ENCODE results near the gene AZU1. TPM values are rescaled to one million over a fixed set of nuclear protein-coding genes. Genes with fewer than 3 reads are reported as not detected.

The AZU1 gene
- total RNA-seq, 1 experiment from 2014 or later: 1.6 TPM

GRCh38 chr19:852136-853013, 24.7 kb downstream of the AZU1 start, which contains the start of gene ELANE:
Gene ELANE, plus strand, starts transcription at chr19:852303. Its CDS starts 26 bp downstream, at chr19:852329.
- Histone ChIP-seq H3K14ac (ENCODE audit: insufficient read depth, low read length) (no peak within 1 kb of the TSS), H3T11ph (ENCODE audit: low read length) (no peak within 1 kb of the TSS), H2BK120ac (ENCODE audit: low read depth, low read length, poor library complexity, severe bottlenecking) (no peak within 1 kb of the TSS), H3K79me1 (ENCODE audit: insufficient read depth, low read depth, low read length, poor library complexity, severe bottlenecking) (no peaks in the 10 kb centered on the region), H3K56ac (ENCODE audit: insufficient read length, low read depth, low read length) (no peak within 1 kb of the TSS), H3K23ac (ENCODE audit: insufficient read length, low read depth, low read length) (no peak within 1 kb of the TSS), H4K8ac (replicated peaks; ENCODE audit: insufficient read length, low read depth, low read length) (no peak within 1 kb of the TSS), H3K27ac (ENCODE audit: insufficient read length, low read depth, low read length) (no peak within 1 kb of the TSS), H3K9ac (ENCODE audit: extremely low read depth, insufficient read length, low read length) (no peak within 1 kb of the TSS), H3K4ac (ENCODE audit: low read depth, low read length) (no peak within 1 kb of the TSS), H3K9me3 (ENCODE audit: control insufficient read depth, low read depth, low read length) (no peaks in the 10 kb centered on the region), H3K79me2 (ENCODE audit: insufficient read depth, low read length) (no peaks in the 10 kb centered on the region), H2AK5ac (ENCODE audit: insufficient read length, low read length) (no peak within 1 kb of the TSS), H2BK20ac (ENCODE audit: low read depth, low read length, poor library complexity, severe bottlenecking) (no peak within 1 kb of the TSS), H3K4me1 (ENCODE audit: insufficient read depth, low read length) (no peaks in the 10 kb centered on the region), H3K27me3 (ENCODE audit: insufficient read depth, low read length) (no peaks in the 10 kb centered on the region), H3K18ac (ENCODE audit: insufficient read length, low read depth, low read length) (no peak within 1 kb of the TSS), H2BK12ac (ENCODE audit: insufficient read length, low read depth, low read length) (no peak within 1 kb of the TSS), H2AFZ (ENCODE audit: low read length) (no peak within 1 kb of the TSS), H4K20me1 (ENCODE audit: control insufficient read depth, insufficient read depth, insufficient read length) (no peaks in the 10 kb centered on the region), H2BK15ac (ENCODE audit: low read depth, low read length) (no peak within 1 kb of the TSS; the same call in 1 of the 2 replicates), H4K5ac (ENCODE audit: insufficient read length, low read depth, low read length) (no peak within 1 kb of the TSS), H2BK5ac (ENCODE audit: insufficient read length, low read length) (no peak within 1 kb of the TSS), H3K23me2 (ENCODE audit: insufficient read length, low read depth, low read length, poor library complexity, severe bottlenecking) (no peaks in the 10 kb centered on the region), H3K4me2 (ENCODE audit: insufficient read depth, insufficient read length, low read length) (no peak within 1 kb of the TSS), H4K91ac (ENCODE audit: insufficient read length, low read depth, low read length) (no peak within 1 kb of the TSS)
- Mint-ChIP-seq H3K27me3 (ENCODE audit: low read depth) (peaks cover 17% of the 10 kb centered on the region), H3K9me3 (no peaks in the 10 kb centered on the region; a peak in 1 of 5 replicates), H3K27ac (no peak within 1 kb of the TSS), H3K4me3 (no peak within 1 kb of the TSS), H3K4me1 (peaks cover 0 to under 1% of the 10 kb centered on the region in 2 experiments; a peak in 1 of 4 replicates), H3K36me3 (ENCODE audit: insufficient read depth in 1 of 3, low read depth in 3 of 3) (no peaks in the 10 kb centered on the region)
- WGBS (ENCODE audit: extremely low coverage, insufficient read length, low lambda C conversion rate): no CpG with 5 or more reads among the region's 55 CpGs
- no peak for TF ChIP-seq CTCF (conservative IDR thresholded peaks at IDR 0.05)
- no peak for DNase-seq
